C4-2B (cell line): Measurements from ENCODE around the gene TARP.

Experiments used
- ZFX ChIP-seq: fragments of 450-650 bp; IDR thresholded peaks from 2 replicates; pipeline ENCODE4 v1.6.1; 2017
- TF ChIP-seq, protein P1 (sequence below): fragments of 450-650 bp; conservative IDR thresholded peaks from 2 replicates; pipeline ENCODE4 v1.5.1; 2017; ENCODE audit warnings: mild to moderate bottlenecking

GRCh38 chr7:38223306-38223705 is 50.1 kb downstream of the TARP start:
- TF ChIP-seq, protein P1, sequence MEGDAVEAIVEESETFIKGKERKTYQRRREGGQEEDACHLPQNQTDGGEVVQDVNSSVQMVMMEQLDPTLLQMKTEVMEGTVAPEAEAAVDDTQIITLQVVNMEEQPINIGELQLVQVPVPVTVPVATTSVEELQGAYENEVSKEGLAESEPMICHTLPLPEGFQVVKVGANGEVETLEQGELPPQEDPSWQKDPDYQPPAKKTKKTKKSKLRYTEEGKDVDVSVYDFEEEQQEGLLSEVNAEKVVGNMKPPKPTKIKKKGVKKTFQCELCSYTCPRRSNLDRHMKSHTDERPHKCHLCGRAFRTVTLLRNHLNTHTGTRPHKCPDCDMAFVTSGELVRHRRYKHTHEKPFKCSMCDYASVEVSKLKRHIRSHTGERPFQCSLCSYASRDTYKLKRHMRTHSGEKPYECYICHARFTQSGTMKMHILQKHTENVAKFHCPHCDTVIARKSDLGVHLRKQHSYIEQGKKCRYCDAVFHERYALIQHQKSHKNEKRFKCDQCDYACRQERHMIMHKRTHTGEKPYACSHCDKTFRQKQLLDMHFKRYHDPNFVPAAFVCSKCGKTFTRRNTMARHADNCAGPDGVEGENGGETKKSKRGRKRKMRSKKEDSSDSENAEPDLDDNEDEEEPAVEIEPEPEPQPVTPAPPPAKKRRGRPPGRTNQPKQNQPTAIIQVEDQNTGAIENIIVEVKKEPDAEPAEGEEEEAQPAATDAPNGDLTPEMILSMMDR, result no peak
- TF ChIP-seq ZFX, result no peak
